GM15510 (cell line): Measurements from ENCODE around the gene SIGLEC7.

Source experiments
- POLR2A ChIP-seq: IDR thresholded peaks from 3 replicates; pipeline ENCODE4 v1.6.1; 2011; ENCODE audit warnings: borderline replicate concordance; ENCODE audit not compliant: insufficient read length; ENCODE audit errors: extremely low read depth

Gene SIGLEC7

DNA sequence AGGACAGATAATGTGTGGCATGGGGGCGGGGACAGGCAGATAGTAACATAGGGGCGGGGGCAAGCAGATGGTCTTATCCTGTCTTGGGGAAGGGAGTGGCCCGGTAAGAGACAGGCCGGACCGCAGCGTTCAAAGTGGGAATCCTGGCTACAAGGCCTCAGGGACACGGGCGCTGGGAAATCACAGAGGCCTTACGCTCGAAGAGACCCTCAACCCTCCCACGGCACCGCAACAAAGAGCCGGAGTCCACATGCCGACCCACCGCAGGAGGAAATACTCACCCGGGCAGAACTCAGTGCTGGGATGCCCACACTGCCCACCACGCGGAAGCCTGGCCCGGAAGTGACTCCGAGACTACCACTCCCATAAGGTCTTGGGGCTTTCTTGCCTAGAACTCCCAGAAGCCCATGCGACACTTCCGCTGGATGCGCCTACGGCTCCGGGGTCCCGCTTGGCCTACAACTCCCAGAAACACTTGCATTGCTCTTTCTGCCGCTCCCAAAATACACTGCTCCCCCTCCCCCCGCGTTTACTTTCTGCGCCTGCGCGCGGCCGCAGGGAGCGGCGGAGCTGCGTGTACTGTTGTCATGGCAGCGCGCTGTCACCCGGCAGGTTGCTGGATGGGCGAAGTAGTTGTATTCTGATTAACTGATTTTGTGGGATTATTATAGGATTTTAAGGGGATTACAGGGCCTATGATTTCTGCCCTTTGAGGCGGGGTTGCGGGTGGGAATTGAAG lies 33.9 kb upstream of the SIGLEC7 start, which contains the start of gene CTU1:
Gene CTU1, minus strand, starts transcription at position 344 of the 739 bp plus-strand sequence. CDS start 3,840 bp downstream, outside the sequence.
- peak; percentile 75 for TF ChIP-seq POLR2A

DNA sequence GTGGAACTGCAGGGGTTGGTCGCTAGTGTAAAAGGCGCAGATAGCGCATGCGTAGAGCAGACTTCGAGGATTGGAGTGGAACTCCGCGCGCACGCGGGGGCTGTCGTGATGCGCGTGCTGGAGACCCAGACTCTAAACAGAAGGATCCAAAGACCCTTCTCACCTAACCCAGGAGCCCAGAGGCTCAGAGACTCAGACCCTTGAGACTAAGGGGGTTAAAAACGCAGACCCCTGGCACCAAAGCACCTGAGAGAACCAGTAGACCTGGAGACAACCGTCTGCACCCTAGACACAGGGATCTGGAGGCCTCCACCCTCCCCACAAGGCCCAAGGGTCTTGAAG lies 33.3 kb upstream of the SIGLEC7 start:
- no peak for TF ChIP-seq POLR2A

DNA sequence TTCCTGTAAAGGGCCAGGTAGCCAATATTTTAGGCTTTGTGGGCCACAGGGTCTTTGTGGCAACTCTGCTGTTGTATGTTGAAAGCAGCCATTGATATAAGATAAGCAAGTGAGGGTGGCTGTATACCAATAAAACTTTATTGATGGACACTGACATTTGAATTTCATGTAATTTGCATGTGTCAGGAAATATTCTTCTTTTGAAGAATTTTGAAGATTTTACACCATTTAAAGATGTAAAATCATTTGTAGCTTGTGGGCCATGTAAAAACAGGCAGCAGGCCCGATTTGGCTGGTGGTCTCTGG lies 31.5 kb upstream of the SIGLEC7 start:
- TF ChIP-seq POLR2A: no peak

DNA sequence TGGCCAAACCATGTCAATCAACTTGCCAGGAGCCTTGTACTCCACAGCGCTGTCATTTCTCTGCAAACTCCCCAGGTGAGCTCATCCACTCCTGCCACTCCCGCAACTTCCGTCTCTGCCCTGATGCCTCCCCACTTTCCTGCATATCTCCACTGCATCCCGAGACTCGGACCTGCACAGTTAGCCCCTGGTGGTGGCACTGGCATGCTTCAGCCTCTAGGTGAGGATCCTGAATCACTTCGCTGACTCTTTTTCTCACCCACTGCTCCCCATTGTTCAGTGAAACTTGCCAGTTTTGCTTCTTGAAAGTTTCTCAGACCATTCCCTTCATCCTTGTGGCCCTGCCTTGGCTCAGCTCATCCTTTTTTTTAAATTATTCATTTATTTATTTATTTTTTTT lies 30.5 kb upstream of the SIGLEC7 start:
- TF ChIP-seq POLR2A: no peak

DNA sequence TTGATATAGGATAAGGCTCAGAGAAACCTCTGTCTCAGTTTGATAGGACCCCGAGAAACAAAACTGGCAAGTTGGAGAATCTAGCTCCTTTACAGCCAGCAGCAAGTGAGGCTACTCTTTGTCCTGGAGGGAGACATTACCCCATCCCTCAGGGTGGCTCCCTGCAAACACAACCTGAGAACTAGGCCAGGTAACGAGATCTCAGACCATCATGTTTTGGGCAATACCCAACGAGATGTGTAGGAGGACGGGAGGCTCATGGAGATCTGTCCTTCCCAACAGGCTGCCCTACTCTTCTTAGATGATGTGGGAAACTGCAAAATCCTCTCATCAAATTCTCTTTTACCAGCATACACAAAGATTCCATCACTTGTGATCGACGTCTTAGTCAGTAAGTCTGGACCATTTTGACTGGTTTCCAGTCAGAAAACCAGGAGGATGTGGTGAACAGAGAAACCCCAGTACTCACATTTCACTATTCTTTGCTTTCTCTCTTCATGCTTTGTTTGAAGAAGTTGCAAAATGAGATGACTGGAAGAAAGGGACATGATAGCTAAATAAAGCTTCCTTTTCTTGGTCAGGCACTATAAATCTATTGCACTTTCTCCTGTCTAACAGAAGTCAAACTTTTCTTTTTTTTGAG lies 27.9 kb upstream of the SIGLEC7 start:
- no peak for TF ChIP-seq POLR2A

DNA sequence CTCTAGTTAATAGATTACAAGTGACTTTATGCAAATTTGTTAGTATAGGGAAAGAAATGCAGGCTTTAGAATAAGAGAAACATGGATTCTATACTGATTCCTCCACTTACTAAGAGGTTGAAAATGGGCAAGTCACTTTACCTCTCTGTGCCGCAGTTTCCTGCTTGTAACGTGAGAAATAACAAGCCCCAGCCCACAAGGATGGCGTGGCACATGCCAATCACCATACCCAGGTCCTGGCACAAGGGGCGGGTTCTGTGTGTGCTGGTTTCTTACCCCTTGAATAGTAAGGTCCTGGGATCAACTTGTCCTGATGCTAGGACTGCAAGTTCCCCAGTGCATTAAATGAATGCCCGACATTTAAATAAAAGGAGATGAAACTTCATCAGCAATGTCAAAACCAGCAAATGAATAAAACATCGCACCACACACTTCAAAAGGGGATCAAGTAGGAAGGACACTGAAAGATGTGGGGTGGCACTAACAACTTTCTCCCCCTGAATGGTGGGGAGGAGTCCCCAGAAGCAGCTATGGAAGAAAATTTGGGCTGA lies 25.3 kb upstream of the SIGLEC7 start:
- TF ChIP-seq POLR2A: no peak

DNA sequence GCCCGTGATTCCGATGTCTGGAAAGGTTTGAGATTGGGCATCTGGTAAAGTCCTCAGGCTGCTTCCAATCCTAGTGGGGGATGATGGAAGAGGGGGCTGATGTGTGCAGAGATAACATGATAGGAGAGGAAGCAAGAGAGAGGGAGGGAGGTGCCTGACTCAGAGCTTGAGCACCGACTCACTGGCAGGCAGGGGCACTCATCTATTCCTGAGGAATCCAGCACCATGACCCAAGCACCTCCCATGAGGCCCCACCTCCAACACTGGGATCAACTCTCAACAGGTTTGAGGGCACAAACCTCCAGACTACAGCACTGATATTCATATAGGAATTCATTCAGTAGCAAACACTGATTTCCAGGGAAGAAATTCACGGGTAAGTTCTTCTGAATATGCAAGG lies 23.0 kb upstream of the SIGLEC7 start:
- no peak for TF ChIP-seq POLR2A

DNA sequence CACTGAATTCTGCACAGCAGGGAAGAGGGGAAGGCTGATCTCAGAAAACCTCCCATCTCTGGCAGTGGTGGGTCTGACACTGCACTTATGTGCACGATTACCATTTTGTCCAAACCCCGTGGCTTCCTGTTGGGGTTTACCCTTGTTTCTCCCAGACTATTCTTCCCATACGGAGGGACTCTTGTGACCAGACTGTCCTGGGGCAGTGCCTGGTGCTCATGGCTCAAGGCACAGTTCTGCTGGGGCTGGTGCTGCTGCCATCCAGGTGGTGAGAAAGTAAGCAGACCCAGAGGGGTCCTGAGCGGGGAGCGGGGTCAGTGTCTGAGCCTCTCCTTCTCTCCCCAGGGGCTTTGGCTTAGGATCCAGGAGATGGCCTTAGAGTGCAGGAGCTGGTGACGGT lies 22.5 kb upstream of the SIGLEC7 start:
- TF ChIP-seq POLR2A: no peak

DNA sequence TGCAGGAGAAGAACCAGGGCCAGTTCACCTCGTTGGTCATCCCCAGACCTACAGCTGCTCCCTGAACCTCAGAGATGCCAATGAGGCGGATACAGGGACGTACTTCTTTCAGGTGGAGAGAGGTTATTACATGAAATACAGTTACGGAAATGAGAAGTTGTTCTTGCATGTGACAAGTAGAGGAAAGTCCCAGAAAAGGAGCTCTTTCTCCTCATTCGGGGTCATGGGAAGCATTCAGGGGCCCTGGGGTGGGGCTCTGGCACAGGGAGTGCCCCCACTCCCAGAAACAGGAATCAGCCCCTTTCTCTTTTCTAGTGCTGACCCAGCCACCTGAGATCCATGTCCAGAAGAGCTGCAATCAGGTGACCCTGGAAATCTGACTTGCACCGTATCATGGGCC lies 21.9 kb upstream of the SIGLEC7 start:
- no peak for TF ChIP-seq POLR2A

DNA sequence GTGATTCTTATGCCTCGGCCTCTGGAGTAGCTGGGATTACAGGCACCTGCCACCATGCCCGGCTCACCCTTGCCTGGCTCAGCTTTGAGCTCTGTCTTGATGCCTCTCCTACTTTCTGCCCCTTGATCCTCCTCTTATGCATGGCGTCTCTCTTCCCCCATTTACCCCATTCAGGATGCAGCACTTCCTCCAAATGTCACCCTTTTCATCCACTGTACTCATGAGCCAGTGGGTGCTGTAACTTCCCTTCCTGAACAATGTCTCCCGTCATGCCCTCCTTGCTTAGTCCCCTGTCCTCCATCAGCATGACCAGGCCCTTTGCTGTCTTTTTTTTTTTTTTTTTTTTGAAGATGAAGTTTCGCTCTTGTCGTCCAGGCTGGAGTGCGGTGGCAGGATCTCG lies 20.8 kb upstream of the SIGLEC7 start:
- no peak for TF ChIP-seq POLR2A

DNA sequence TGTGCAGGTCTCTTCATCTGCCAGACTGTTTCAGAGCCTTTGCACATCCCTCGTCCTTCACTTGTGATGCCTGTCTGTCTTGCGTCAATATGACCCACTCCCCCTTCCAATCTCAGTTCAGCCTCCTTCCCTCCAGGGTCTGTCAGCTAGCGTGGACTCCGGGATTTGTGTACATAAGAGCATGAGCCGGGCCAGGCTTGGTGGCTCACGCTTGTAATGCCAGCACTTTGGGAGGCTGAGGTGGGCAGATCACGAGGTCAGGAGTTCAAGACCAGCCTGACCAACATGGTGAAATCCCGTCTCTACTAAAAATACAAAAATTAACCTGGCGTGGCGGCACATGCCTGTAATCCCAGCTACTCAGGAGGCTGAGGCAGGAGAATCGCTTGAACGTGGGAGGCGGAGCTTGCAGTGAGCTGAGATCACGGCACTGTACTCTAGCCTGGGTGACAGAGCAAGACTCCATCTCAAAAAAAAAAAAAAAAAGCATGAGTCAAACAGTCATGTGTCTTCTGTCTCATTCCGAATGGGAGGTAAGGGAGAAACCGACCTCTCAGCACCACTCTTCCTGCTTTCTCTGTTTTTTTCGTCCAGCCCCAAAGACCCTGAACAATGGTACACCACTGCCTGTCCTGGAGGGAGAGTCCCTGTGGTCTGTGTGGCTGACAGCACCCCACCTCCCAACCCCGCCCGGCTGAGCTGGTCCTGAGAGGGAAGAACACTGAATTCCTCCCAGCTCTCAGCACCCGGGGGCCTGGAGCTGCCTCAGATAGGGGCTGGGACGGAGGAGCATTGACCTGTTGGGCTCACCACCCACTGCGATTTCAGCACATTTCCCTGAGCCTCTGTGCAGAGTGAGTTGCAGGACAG lies 19.8 kb upstream of the SIGLEC7 start:
- TF ChIP-seq POLR2A: no peak

DNA sequence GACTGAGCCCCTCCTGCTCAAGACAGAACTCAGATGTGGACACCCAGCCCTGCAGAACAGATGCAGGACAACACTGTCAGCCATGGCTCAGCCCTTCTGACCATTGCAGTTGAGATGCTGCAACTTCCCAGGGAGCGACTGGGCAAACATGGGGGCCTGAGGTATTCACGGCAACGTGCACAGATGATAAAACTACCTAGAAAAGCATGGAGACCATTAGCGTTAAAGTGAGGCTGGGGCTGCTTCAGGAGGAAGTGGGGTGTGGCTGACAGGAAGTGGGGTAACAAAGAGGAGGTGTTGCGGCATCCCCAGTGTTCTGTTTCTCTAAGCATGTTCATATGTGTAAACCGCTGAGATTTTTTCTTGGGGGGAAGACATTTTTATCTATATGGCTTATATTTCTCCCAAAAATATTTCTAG lies 18.7 kb upstream of the SIGLEC7 start:
- no peak for TF ChIP-seq POLR2A

DNA sequence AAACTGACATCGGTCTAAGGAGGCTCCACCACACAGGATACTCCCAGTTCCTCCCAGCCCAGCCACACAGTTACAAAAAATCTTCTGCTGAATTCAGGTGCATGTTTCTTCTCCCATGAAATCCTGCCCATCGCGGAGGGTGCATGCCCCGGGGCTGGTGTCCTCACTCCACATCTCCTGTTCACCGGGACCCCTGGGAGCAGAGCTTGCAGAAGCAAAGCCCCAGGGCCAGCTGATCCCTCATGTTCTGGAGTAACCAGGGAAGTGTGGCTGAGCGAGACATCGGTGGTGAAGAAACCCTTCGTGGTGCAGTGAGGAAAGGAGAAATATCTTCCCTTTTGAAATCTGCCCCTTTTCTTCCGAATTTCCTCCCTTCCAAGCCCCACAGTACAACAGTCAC lies 18.3 kb upstream of the SIGLEC7 start:
- TF ChIP-seq POLR2A: no peak

DNA sequence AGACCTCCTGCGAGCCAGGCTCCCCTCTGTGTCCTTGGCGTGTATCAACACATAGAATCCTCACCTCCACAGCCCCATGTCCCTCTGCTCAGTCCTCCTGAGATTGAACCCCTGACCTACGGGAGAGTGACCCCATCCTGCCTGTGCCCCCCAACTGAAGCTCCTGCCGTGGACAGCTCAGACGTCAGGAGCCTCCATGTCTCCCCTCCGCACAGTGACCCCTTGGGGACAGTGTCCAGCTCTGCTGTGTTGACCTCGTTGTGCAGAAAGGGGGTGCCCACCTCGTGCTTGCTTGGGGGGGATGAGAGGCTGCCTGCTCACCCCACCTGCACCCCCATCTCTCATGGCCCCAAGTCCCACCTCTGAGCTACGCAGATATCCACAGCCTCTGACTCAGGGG lies 17.9 kb upstream of the SIGLEC7 start:
- TF ChIP-seq POLR2A: no peak

DNA sequence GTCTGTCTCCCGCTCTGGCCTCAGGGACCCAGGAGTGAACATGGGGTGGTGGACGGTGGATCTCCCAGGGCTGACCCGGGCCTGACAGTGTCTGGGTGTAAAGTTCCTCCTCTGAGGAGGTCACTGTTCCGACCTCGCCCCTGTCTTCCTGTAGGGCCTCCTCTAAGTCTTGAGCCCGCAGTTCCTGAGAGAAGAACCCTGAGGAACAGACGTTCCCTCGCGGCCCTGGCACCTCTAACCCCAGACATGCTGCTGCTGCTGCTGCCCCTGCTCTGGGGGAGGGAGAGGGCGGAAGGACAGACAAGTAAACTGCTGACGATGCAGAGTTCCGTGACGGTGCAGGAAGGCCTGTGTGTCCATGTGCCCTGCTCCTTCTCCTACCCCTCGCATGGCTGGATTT lies 17.4 kb upstream of the SIGLEC7 start, which contains the start of gene SIGLEC9:
Gene SIGLEC9, plus strand, starts transcription at position 178 of the 400 bp plus-strand sequence. Its CDS starts 69 bp downstream, at position 247.
- no peak for TF ChIP-seq POLR2A
